Stimulated activated naive CD8-positive, alpha-beta T cell treated with anti-CD3 and anti-CD28 coated beads, Interleukin-15, Interleukin-2, amounts not matched to agents 100 ng/mL and 50 ng/mL, for 24 hours (primary cell): ENCODE data around the gene EYS.
"Not testable (repeated sequence)": the region's sequence is repeated elsewhere in the genome, so short reads cannot be mapped to it uniquely, and the experiment has no call there.

ENCODE experiments used
- H3K27ac Mint-ChIP-seq: one replicate; pipeline ENCODE4 v1.8.0; 2021; ENCODE audit warnings: mild to moderate bottlenecking, mixed read lengths
- H3K27me3 Mint-ChIP-seq: one replicate; pipeline ENCODE4 v1.8.0; 2021; ENCODE audit warnings: mixed read lengths
- H3K36me3 Mint-ChIP-seq: one replicate; pipeline ENCODE4 v1.8.0; 2021; ENCODE audit warnings: low read depth, mixed read lengths
- H3K4me1 Mint-ChIP-seq: one replicate; pipeline ENCODE4 v1.8.0; 2021; ENCODE audit warnings: low read depth, mixed read lengths
- H3K4me3 Mint-ChIP-seq: one replicate; pipeline ENCODE4 v1.8.0; 2021; ENCODE audit warnings: mild to moderate bottlenecking, mixed read lengths
- H3K9me3 Mint-ChIP-seq: one replicate; pipeline ENCODE4 v1.8.0; 2021; ENCODE audit warnings: mixed read lengths

The EYS gene

GRCh38 chr6:63757826-63758225, 1949.2 kb downstream of the EYS start:
- Mint-ChIP-seq H3K36me3 (peaks cover 8% of the 10 kb centered on the region), H3K9me3 (no peaks in the 10 kb centered on the region), H3K27me3 (no peaks in the 10 kb centered on the region), H3K4me1 (no peaks in the 10 kb centered on the region), H3K27ac (no peak overlapping the region), H3K4me3 (no peak overlapping the region)

GRCh38 chr6:63757275-63757674, 1949.8 kb downstream of the EYS start:
- H3K4me3 Mint-ChIP-seq, H3K27ac Mint-ChIP-seq, H3K4me1 Mint-ChIP-seq, H3K27me3 Mint-ChIP-seq, H3K36me3 Mint-ChIP-seq, H3K9me3 Mint-ChIP-seq: not testable (repeated sequence)

GRCh38 chr6:63750400-63750799, 1956.6 kb downstream of the EYS start:
- Mint-ChIP-seq H3K27me3 (no peaks in the 10 kb centered on the region), H3K4me1 (no peaks in the 10 kb centered on the region), H3K27ac (no peak overlapping the region), H3K9me3 (peaks cover 7% of the 10 kb centered on the region), H3K4me3 (no peak overlapping the region), H3K36me3 (no peaks in the 10 kb centered on the region)

- no peak overlapping the region for H3K27ac Mint-ChIP-seq
- H3K9me3 Mint-ChIP-seq = peaks cover 7% of the 10 kb centered on the region
- H3K4me1 Mint-ChIP-seq = no peaks in the 10 kb centered on the region
- H3K27me3 Mint-ChIP-seq = no peaks in the 10 kb centered on the region
- H3K36me3 Mint-ChIP-seq = no peaks in the 10 kb centered on the region
- H3K4me3 Mint-ChIP-seq = no peak overlapping the region
Observed at GRCh38 chr6:63745784-63746183, 1961.2 kb downstream of the EYS start.

- H3K27ac Mint-ChIP-seq = no peak overlapping the region
- H3K4me1 Mint-ChIP-seq = no peaks in the 10 kb centered on the region
- H3K27me3 Mint-ChIP-seq = no peaks in the 10 kb centered on the region
- no peaks in the 10 kb centered on the region for H3K36me3 Mint-ChIP-seq
- peaks cover 7% of the 10 kb centered on the region for H3K9me3 Mint-ChIP-seq
- H3K4me3 Mint-ChIP-seq = no peak overlapping the region
Observed at GRCh38 chr6:63744810-63745209, 1962.2 kb downstream of the EYS start.

- Mint-ChIP-seq H3K27ac (no peak overlapping the region), H3K9me3 (peaks cover 7% of the 10 kb centered on the region), H3K36me3 (no peaks in the 10 kb centered on the region), H3K4me3 (no peak overlapping the region), H3K27me3 (no peaks in the 10 kb centered on the region), H3K4me1 (no peaks in the 10 kb centered on the region)
Observed at GRCh38 chr6:63743691-63744090, 1963.3 kb downstream of the EYS start.

GRCh38 chr6:63742060-63742459, 1965.0 kb downstream of the EYS start:
- no peaks in the 10 kb centered on the region for H3K36me3 Mint-ChIP-seq
- no peak overlapping the region for H3K4me3 Mint-ChIP-seq
- H3K27me3 Mint-ChIP-seq = no peaks in the 10 kb centered on the region
- no peaks in the 10 kb centered on the region for H3K4me1 Mint-ChIP-seq
- H3K27ac Mint-ChIP-seq = no peak overlapping the region
- H3K9me3 Mint-ChIP-seq = peaks cover 4% of the 10 kb centered on the region

- no peaks in the 10 kb centered on the region for H3K27me3 Mint-ChIP-seq
- H3K27ac Mint-ChIP-seq = no peak overlapping the region
- no peak overlapping the region for H3K4me3 Mint-ChIP-seq
- peaks cover 1% of the 10 kb centered on the region for H3K9me3 Mint-ChIP-seq
- no peaks in the 10 kb centered on the region for H3K4me1 Mint-ChIP-seq
- no peaks in the 10 kb centered on the region for H3K36me3 Mint-ChIP-seq
Observed at GRCh38 chr6:63740709-63741108, 1966.3 kb downstream of the EYS start.

- Mint-ChIP-seq H3K36me3 (no peaks in the 10 kb centered on the region), H3K27me3 (no peaks in the 10 kb centered on the region), H3K4me3 (no peak overlapping the region), H3K27ac (no peak overlapping the region), H3K4me1 (no peaks in the 10 kb centered on the region), H3K9me3 (peaks cover 7% of the 10 kb centered on the region)
Observed at GRCh38 chr6:63739094-63739687, 1967.8 kb downstream of the EYS start.

GRCh38 chr6:63738190-63738589, 1968.8 kb downstream of the EYS start:
- H3K27ac Mint-ChIP-seq, H3K9me3 Mint-ChIP-seq, H3K4me3 Mint-ChIP-seq, H3K4me1 Mint-ChIP-seq, H3K36me3 Mint-ChIP-seq, H3K27me3 Mint-ChIP-seq: not testable (repeated sequence)

- H3K27ac Mint-ChIP-seq = no peak overlapping the region
- H3K9me3 Mint-ChIP-seq = peaks cover 7% of the 10 kb centered on the region
- no peaks in the 10 kb centered on the region for H3K36me3 Mint-ChIP-seq
- no peaks in the 10 kb centered on the region for H3K4me1 Mint-ChIP-seq
- no peak overlapping the region for H3K4me3 Mint-ChIP-seq
- no peaks in the 10 kb centered on the region for H3K27me3 Mint-ChIP-seq
Observed at GRCh38 chr6:63734923-63735322, 1972.1 kb downstream of the EYS start.

- H3K36me3 Mint-ChIP-seq = no peaks in the 10 kb centered on the region
- peaks cover 7% of the 10 kb centered on the region for H3K9me3 Mint-ChIP-seq
- H3K4me3 Mint-ChIP-seq = no peak overlapping the region
- H3K27ac Mint-ChIP-seq = no peak overlapping the region
- H3K4me1 Mint-ChIP-seq = no peaks in the 10 kb centered on the region
- no peaks in the 10 kb centered on the region for H3K27me3 Mint-ChIP-seq
Observed at GRCh38 chr6:63732336-63732735, 1974.7 kb downstream of the EYS start.

- H3K9me3 Mint-ChIP-seq = peaks cover 7% of the 10 kb centered on the region
- H3K4me1 Mint-ChIP-seq = no peaks in the 10 kb centered on the region
- H3K4me3 Mint-ChIP-seq = no peak overlapping the region
- H3K27me3 Mint-ChIP-seq = no peaks in the 10 kb centered on the region
- no peak overlapping the region for H3K27ac Mint-ChIP-seq
- H3K36me3 Mint-ChIP-seq = no peaks in the 10 kb centered on the region
Observed at GRCh38 chr6:63731930-63732329, 1975.1 kb downstream of the EYS start.

- Mint-ChIP-seq H3K36me3 (no peaks in the 10 kb centered on the region), H3K4me3 (no peak overlapping the region), H3K9me3 (peaks cover 1% of the 10 kb centered on the region), H3K27ac (no peak overlapping the region), H3K4me1 (no peaks in the 10 kb centered on the region), H3K27me3 (no peaks in the 10 kb centered on the region)
Observed at GRCh38 chr6:63730311-63730710, 1976.7 kb downstream of the EYS start.

GRCh38 chr6:63724721-63725120, 1982.3 kb downstream of the EYS start:
- Mint-ChIP-seq H3K27me3 (no peaks in the 10 kb centered on the region), H3K9me3 (no peaks in the 10 kb centered on the region), H3K27ac (no peak overlapping the region), H3K36me3 (no peaks in the 10 kb centered on the region), H3K4me3 (no peak overlapping the region), H3K4me1 (no peaks in the 10 kb centered on the region)

- Mint-ChIP-seq H3K9me3 (no peaks in the 10 kb centered on the region), H3K27me3 (no peaks in the 10 kb centered on the region), H3K4me3 (no peak overlapping the region), H3K36me3 (no peaks in the 10 kb centered on the region), H3K4me1 (no peaks in the 10 kb centered on the region), H3K27ac (no peak overlapping the region)
Observed at GRCh38 chr6:63721181-63721580, 1985.8 kb downstream of the EYS start.
